HG02588 (cell line): Measurements from ENCODE around the gene DPCD.
A peak's percentile ranks its signal among the peaks of the same experiment; 100 is the strongest.
"Not testable (repeated sequence)": the region's sequence is repeated elsewhere in the genome, so short reads cannot be mapped to it uniquely, and the experiment has no call there.

ENCODE experiments used
- ATAC-seq: cut with Tn5 transposase; IDR thresholded peaks from one replicate; pipeline ENCODE4 v1.9.1; 2021; ENCODE audit warnings: mild to moderate bottlenecking, moderate library complexity; ENCODE audit not compliant: unreplicated experiment

The DPCD gene

GRCh38 chr10:101580486-101581399 lies 7.4 kb upstream of the DPCD start:
- no peak for ATAC-seq

DNA sequence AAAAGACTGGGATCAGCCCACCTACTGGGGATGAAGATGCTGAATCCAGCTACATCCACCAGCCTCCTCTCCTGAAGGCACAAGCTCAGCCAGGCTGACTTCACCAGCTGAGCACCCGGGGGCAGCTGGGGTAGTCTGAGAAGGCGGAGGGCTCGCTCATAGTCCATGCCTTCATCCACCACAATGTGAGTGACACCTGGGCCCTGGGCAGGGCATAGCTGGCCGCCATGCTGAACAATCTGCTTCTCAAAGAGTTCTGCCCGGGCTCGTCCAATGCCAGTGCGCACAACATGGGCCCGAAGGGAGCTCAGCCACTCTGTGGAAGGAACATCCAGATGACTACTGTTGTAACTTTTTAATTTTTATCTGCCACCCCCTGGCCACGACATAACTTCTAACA lies 2.3 kb upstream of the DPCD start:
- no peak for ATAC-seq

- no peak for ATAC-seq
Measured at GRCh38 chr10:101588879-101589278, 758 bp downstream of the DPCD start.

DNA sequence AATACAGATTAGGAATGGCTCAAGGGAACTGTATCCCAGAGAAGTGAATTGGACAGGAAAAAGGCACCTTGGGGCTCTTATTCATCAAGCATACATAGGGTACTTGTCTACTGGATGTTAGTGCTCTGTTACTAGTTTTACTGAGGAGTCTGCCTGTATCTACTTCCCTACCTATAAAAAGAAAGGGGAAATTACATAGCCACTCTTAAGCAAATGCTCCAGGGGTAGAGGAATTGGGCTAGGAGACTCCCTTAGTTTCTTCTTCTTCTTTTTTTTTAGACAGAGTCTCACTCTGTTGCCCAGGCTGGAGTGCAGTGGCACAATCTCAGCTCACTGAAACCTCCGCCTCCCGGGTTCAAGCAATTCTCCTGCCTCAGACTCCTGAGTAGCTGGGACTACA lies 5.2 kb downstream of the DPCD start:
- ATAC-seq = not testable (repeated sequence)

- ATAC-seq = no peak
Measured at GRCh38 chr10:101595591-101596433, 7.7 kb downstream of the DPCD start.

GRCh38 chr10:101597091-101597900 lies 9.2 kb downstream of the DPCD start:
- no peak for ATAC-seq

DNA sequence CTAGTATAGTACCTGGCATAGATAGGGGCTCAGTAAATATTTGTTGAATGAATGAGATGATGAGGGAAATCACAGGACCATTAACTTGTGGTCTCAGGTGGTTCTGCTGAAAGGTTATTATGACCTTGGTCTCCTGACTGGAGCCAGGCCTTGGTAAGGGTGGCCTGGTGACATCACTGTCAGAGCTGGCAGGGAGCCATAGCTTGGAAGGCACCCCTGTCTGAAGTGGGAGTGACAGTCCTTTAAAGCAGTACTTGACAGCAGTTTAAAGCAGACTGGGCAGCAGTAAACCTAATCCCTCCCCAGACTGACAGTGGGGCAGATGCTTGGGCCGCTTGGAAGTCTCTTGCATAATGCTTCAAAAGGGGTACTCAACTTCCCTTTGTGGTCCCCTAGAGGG lies 13.4 kb downstream of the DPCD start:
- ATAC-seq = no peak

GRCh38 chr10:101602761-101603398 lies 14.8 kb downstream of the DPCD start:
- peak; percentile 58 for ATAC-seq

DNA sequence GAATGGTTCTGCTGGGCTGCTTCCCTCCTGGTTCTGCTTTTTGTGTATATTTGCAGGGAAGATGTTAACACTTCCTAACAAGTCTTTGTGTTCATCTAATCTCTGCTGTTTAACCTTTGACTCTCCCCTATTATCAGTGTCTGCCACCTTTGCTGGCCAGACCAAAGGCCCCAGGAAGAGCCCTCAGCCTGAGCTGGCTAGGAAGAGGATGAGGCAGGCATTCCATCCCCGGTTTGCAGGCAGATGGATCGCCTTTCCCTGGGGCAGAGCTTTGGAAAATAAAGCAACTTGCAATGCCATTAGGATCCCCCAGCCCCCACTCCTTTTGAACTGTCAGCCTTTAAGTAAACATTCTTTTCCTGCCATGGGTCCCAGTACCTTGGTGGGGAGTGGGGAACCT lies 19.0 kb downstream of the DPCD start:
- no peak for ATAC-seq

GRCh38 chr10:101609481-101609880 lies 21.4 kb downstream of the DPCD start:
- no peak for ATAC-seq

DNA sequence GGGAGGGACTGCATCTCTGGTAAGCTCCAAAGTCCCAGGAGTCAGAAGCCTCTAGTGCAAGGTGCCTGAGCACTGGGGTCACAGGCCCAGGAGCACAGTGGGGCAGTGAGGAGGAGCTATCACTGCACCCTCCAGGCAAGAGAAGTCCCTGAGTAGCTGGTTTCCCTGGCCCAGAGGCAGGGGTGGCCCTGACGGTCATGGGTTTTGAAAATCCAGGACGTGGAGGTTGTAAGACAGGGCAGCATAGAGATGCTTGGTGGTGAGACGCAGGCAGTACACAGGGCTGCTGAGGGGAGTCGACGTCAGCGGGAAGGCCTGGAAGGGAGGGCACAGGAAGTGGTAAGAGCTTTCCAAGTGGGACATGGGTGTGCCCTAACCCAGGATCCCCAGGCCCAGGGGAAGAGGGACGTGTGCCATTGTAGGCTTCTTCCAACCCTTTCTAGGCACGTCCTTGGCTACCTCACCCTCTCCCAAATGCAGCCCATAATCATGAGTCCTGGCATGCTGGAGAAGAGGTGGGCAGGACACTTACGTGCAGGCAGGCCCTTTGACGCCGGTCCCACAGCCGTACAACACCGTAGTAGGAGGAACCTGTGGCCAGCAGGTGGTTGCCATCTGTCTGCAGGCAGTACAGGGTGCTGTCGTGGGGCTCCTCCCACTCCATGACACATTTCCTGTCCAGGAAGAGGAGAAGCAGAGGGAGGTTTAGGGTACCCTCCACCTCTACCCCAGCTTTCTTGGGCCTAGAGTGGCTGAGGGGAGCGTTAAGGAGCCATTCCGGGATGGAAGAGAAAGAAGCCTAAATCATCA lies 23.2 kb downstream of the DPCD start:
- no peak for ATAC-seq

- no peak for ATAC-seq
Measured at GRCh38 chr10:101612086-101612485, 24.0 kb downstream of the DPCD start.

GRCh38 chr10:101612872-101613271 lies 24.8 kb downstream of the DPCD start:
- no peak for ATAC-seq

GRCh38 chr10:101613646-101614045 lies 25.5 kb downstream of the DPCD start:
- ATAC-seq = no peak

DNA sequence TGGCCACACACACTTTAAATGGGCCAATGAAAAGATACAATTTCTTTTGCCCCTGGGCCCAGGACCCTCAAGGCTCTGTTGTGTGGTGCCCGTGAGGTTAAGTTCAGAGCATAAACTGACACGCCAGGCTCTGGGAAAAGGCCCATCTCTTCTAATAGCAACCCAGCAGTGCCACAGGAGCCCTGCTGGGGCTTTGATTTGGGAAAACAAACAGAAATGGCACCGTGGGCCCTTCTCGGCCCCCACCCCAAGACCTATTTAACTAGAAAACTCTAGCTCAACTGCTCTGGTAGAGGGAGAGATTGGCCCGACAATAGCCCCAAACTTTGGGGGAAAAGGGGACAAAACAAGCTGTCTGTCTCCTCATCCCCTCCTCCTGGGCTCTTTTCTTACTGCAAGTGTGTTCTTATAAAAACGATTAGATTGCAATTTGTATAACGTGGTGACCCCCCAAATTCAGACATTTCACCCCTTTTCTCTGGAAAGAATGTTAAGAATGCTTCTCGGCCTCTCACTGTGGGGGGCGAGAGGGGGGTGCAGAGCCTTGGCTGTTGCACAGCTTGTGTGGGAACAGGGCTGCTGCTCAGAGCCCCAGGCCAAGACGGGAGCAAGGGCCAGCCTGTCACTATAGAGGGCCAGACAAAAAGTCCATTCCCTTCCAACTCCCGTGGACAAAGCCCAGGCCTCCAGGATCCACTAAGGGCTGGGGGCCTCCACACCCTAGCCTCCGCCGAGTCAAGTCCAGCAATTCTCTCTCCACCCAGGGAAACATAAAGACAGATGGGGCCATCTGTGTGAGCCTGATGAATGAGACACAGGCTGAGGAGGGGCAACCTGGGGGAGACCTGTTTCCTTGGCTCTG lies 26.8 kb downstream of the DPCD start:
- ATAC-seq = no peak

DNA sequence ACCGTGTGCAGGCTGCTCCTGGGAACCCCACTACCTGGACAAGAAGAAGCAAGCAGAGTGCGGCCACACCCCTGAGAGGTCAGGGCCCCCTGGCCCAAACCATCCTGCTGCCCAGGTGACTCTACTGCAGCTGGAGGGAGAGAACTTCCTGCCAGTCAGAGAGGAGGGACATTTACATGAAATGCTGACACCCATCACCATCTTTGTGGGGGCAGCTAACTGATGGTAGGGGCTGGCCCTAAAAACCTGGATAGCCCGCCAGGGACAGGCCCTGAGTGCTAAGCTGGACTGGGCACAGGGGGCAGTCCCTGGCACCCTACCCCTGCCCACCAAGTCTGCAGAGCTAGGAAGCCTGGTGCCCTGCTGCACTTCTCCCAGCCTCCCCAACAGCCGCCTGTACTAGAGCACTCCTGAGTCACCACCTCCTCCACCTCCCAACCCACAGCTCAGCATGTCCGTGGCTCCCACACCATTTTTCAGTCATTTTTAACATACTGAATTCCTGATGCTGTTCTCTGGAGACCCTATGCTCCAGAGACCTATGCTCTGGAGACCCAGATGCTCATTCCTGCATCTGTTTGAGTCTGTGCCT lies 27.5 kb downstream of the DPCD start:
- no peak for ATAC-seq

DNA sequence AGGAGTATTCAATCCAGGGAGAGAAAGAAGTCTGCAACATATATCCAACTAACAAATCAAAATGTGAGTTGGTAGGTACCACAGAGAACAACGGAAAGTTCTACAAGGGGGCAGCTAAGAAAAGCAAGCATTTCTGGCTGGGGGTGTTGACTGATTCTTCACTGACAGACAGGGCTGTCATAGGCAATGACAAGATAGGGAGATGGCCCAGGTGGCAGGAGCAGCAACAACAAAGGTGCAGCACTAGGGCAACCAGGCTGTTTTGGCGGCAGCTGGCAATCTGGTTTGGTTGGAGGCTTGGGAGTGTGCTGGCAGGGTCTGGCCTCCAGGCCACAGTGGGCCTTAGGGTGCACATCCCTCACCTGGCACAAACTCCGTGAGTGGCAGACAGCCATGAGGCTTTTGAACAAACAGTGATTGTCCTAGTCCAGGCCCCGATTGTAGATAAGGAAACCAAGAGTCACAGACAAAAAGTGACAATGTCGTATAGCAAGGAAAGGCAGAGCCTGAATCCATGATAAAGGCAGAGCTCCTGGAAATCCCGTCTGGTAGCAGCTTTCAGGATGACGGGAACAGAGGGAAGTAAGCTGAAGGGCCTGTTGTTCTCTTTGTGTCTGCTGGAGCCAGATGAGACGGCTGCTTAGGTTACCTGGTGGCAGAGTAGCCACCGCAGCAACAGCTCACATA lies 28.4 kb downstream of the DPCD start:
- no peak for ATAC-seq
